Stimulated activated CD8-positive, alpha-beta memory T cell treated with anti-CD3 and anti-CD28 coated beads, Interleukin-12 subunit alpha, Interleukin-12 subunit beta, amount 100 ng/mL, for 24 hours (primary cell): ENCODE data around the gene UGT1A6.

Experiments
- DNase-seq: peaks from one replicate; pipeline ENCODE4 v3.0.0-alpha.2; 2020; ENCODE audit errors: extremely low read depth

UGT1A6 gene

GRCh38 chr2:233819884-233820773 is 127.4 kb downstream of the UGT1A6 start:
- DNase-seq, result no peak

- no peak for DNase-seq
Measured at GRCh38 chr2:233820774-233821105, 128.1 kb downstream of the UGT1A6 start.

DNA sequence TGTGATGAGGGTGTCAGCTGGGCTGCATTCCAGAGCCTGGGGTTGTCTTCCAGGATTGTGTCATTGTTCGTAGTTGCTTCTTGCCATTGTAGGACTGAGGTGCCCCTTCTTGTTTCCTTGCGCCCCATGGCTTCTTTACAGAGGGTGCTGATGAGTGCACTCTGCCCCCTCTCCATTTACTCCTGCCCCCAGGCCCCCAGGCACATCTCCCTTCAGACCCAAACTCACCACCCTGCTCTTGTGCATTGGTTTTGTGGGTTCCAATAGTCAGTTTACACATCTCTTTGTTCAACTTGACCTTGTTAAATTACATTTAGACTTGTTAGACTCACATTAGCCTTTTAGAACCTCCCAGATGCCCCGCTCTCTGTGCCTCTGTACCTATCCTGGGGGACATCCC is 128.5 kb downstream of the UGT1A6 start:
- DNase-seq, result no peak

DNA sequence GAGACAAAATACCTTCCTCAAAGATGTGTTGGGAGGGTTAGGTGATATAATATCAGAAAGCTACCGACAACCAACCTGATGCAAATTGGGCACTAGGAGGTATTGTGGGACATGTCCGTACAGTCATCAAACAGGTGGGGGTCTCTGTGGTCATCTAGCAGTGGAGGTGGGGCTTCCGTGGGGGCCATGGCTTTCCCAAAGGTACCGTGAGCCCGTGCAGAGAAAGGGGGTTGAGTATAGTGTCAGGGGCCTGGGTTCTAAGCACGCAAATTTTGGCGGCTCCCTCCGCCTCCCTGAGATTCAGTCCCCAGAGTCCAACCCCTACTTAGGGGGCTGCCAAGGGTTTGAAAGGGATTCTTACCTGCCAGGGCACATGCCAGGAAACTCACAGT is 129.0 kb downstream of the UGT1A6 start:
- DNase-seq, result no peak

DNA sequence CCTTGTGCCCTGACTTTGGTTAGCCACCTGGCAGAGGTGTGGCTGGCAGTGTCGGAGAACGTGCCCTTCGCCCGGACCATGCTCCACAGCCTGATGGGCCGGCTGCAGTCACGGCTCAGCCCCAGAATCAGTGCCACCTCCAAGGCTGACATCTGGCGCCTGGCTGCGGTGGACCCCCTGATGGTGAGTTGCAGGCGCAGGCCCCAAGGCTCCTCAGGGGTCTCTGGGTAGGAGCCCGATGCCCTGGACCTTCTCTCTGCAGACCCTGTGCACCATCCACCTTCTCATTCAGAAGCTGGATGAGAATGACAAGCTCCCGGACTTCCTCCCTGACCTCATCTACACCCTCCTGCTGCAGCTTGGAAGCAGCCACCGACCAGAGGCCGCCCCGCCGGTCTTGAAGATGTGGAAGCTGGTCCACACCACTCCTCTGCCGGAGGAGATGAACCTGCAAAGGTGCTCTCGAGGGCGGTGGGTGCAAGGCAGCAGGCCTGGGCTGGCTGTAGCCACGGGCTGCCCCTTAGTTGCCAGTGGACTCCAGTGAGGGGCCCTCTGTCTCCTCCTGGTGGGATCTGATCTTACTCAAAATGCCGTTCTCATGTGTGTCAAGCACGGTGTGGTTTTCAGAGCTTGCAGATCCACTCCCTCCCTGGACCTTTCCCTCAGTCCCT is 129.5 kb downstream of the UGT1A6 start:
- no peak for DNase-seq
